PFSK-1 (cell line): ENCODE measurements around the gene NOL4L.
A peak's percentile ranks its signal among the peaks of the same experiment; 100 is the strongest.

Experiments used
- FOXP2 ChIP-seq: optimal IDR thresholded peaks from 2 replicates; pipeline ENCODE3; 2011; ENCODE audit warnings: borderline replicate concordance, control low read depth, inconsistent platforms; ENCODE audit not compliant: insufficient read depth; ENCODE audit errors: extremely low read length, extremely low read depth
- POLR2AphosphoS5 ChIP-seq: IDR thresholded peaks from 2 replicates; pipeline ENCODE4 v1.6.1; 2012; ENCODE audit warnings: low read depth, mild to moderate bottlenecking, control low read depth, low read length, moderate library complexity
- REST ChIP-seq, 2 experiments: IDR thresholded peaks; 2 replicates each; pipeline versions ENCODE4 v1.6.1 to v1.8.0; 2011 to 2012; ENCODE audit warnings: low read depth in 2 of 2, low read length in 2 of 2, control low read depth in 1 of 2, inconsistent platforms in 1 of 2, mild to moderate bottlenecking in 1 of 2, moderate library complexity in 1 of 2; ENCODE audit not compliant: insufficient read depth in 1 of 2
- SIN3A ChIP-seq: IDR thresholded peaks from 2 replicates; pipeline ENCODE4 v1.6.1; 2012; ENCODE audit warnings: mild to moderate bottlenecking, low read length, moderate library complexity, borderline replicate concordance; ENCODE audit not compliant: insufficient read depth
- TAF1 ChIP-seq: IDR thresholded peaks from 2 replicates; pipeline ENCODE4 v1.6.1; 2012; ENCODE audit warnings: low read length, control low read depth, borderline replicate concordance; ENCODE audit not compliant: insufficient read depth

The NOL4L gene

GRCh38 chr20:32570401-32571190, 14.5 kb downstream of the NOL4L start:
- TF ChIP-seq TAF1 (no peak), SIN3A (no peak), REST (IDR thresholded peaks at IDR 0.05; ENCODE audit: insufficient read depth in 1 of 2, low read depth in 2 of 2, low read length in 2 of 2) (no peak), POLR2AphosphoS5 (no peak), FOXP2 (peak; percentile 33)

- TF ChIP-seq POLR2AphosphoS5 (no peak), REST (IDR thresholded peaks at IDR 0.05; ENCODE audit: insufficient read depth in 1 of 2, low read depth in 2 of 2, low read length in 2 of 2) (no peak), SIN3A (no peak), TAF1 (no peak), FOXP2 (no peak)
Measured at GRCh38 chr20:32569380-32570305, 15.5 kb downstream of the NOL4L start.

- no peak for TF ChIP-seq POLR2AphosphoS5
- TF ChIP-seq REST (IDR thresholded peaks at IDR 0.05; ENCODE audit: insufficient read depth in 1 of 2, low read depth in 2 of 2, low read length in 2 of 2), result no peak
- no peak for TF ChIP-seq FOXP2
- TF ChIP-seq SIN3A, result no peak
- TF ChIP-seq TAF1, result no peak
Measured at GRCh38 chr20:32569018-32569379, 16.1 kb downstream of the NOL4L start.

GRCh38 chr20:32567384-32568178, 17.6 kb downstream of the NOL4L start:
- TF ChIP-seq REST (IDR thresholded peaks at IDR 0.05; ENCODE audit: insufficient read depth in 1 of 2, low read depth in 2 of 2, low read length in 2 of 2) (no peak), SIN3A (no peak), FOXP2 (no peak), POLR2AphosphoS5 (no peak), TAF1 (no peak)
